NCI-H526 (cell line): ENCODE data around the gene TPRX2.
"Not testable (repeated sequence)": the region's sequence is repeated elsewhere in the genome, so short reads cannot be mapped to it uniquely, and the experiment has no call there.

ENCODE experiments used
- DNase-seq, 2 experiments: peaks; one replicate each; lab custom pipeline; 2025; lab: John Stamatoyannopoulos, UW

The TPRX2 gene

DNA sequence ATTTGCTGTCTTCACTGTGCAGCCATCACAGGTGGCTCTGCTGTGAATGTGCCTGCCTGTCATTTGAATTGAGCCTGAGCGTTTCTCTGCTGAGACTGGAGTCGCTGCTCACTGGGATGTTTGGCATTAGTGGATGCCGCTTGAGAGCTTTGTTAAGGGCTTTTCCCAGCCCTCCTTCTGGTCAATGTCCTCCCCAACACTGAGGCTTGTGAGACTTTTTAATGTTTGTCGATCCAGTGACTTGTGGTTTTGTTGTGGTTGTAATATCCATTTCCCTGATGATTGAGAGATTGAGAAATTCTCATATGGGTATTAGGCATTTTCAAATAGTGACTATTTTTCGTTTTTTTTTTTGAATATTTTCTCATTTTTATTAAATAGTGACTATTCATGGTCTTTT, 2.6 kb downstream of the TPRX2 start:
- no peak for DNase-seq

DNA sequence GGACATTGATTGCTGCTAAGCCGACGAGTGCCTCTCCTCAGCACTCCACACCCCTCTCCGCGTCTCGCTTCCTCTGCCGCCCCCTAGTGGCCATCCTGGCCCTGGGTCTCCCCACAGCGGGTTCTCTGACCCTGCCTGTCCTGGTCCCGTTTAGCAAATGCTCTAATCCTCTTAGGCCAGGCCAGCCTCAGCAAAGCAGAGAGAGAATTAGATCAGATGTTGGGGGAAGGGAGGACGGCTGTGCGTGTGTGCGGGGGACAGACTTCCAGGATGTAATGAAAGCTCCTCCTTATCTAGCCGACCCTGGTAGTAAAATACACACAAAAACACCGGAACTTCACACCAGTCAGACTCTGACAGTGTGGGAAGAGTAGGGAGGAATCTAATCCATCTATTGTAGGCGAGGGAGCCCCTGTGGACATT, 4.5 kb downstream of the TPRX2 start:
- DNase-seq = peak; percentile 28 to 83

DNA sequence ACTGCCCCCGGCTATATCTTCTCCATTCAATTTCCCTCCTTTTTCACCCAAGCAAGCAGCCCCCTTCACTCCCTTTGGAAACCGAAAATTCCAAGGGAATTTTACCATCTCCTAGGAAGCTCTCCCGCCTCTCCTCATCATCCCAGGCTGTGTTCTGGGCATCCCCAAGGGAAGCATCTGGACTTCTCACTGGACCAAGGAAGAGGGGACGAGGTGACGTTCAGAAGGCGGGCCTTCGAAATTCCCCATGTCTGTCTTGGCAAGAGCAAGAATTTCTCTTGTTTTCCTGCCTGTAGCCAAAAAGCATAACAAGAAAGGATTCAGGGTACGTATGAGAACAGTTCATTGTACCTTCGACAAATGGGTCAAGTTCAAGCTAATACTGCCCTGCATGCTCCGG, 6.1 kb downstream of the TPRX2 start:
- DNase-seq = no peak

DNA sequence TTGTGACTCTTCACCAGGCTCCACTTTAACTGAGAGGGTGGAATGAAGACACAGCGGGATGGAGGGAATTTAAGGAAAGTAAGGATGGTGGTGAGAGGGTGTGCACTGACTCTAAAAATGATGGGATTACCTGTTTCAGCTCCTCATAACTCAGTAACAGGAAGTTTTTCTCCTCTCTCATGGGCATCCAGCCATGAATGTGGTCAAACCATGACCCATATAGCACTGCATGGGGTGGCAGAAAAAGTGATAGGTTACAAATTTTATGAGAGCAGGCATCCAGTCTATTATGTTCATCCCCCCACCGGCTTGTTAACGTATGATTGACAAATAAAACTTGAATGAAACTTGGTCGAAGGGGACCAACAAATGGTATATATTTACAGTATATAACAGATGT, 19.9 kb downstream of the TPRX2 start:
- no peak for DNase-seq

DNA sequence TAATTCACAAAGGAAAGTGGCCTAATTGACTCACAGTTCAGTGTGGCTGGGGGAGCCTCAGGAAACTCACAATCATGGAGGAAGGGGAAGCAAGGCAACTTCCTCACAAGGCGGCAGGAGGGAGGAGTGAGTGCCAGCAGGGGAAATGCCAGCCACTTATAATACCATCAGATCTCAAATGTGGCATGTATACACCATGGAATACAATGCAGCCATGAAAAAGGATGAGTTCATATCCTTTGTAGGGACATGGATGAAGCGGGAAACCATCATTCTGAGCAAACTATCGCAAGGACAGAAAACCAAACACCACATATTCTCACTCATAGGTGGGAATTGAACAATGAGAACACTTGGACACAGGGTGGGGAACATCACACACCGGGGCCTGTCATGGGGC, 20.4 kb downstream of the TPRX2 start:
- not testable (repeated sequence) for DNase-seq

DNA sequence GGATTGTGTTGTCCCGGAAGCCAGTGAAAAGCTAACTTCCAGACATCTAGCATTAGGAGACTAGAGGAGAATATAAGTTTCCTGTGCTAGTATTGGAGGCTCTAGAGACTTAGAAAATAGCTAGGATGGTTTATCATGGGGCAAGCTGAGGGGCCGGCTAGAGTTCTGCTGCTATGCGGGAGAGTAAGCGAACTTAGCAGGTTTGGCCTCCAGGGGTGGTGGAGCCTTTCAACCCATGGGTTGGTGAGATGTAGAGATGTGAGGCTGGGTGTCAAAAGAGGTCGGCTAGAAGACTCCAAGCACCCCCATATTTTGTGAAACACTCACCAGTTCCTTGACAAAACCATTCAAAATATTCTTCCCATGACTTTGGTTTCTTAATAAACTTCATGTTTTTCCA, 22.7 kb downstream of the TPRX2 start:
- DNase-seq = no peak

DNA sequence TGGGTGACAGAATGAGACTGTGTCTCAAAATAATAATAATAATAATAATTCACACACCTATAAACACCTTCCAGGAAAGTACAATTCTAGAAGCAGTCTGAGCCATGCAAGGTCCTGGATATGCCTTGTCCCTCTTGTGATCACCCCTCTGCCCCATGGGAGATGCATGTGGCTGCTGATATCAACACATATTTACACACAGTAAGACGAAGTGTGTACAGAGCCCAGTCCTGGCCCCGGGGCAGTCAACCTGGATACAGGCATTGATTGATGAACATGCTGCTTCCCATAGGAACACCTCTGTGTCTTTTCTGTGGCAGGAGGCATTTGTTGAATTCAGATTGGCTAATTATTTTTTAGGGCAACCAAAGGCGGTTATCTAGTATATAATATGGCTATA, 23.9 kb downstream of the TPRX2 start:
- no peak for DNase-seq

DNA sequence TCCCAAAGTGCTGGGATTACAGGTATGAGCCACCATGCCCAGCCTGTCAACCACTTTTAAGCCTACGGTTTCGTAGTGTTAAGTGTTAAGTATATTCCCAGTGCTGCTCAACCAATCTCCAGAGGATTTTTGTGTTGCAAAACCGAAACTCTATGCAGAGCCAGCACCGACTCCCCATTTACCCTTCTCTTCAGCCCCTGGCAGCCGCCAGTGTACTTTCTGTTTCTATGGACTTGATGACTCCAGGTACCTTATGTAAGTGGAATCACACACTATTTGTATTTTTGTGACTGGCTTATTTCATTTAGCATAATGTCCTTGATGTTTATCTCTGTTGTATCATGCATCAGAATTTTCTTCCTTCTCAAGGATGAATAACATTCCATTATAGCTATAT, 26.0 kb downstream of the TPRX2 start:
- no peak for DNase-seq

DNA sequence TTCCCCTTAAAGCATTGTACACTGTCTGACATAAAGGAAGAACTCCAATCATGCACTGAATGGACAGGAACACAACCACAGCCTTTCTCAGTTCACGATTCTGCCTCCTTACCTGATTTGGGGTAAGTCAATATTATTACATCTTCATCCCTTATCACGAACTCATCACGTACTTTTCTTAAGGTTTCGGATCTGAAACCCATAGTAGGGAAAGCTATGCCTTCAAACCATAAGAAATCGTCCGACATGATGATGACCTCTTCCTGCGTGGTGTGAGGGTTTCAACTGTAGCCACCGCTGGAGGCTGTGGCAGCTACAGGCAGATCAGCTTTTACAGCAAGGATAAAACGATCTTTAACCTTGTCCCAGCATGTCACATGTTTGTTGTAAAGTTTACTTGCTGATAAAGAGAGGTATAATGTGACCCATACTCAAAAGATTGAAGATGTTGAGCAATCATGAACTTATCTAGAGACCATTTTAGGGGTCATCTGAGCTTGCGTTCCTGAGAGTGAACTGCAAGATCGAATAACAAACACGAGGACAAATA, 27.1 kb downstream of the TPRX2 start, which contains the start of gene SULT2A1:
SULT2A1 (minus strand) TSS at position 306 of the 550 bp plus-strand sequence; CDS start at position 248, 58 bp downstream.
- DNase-seq = no peak

DNA sequence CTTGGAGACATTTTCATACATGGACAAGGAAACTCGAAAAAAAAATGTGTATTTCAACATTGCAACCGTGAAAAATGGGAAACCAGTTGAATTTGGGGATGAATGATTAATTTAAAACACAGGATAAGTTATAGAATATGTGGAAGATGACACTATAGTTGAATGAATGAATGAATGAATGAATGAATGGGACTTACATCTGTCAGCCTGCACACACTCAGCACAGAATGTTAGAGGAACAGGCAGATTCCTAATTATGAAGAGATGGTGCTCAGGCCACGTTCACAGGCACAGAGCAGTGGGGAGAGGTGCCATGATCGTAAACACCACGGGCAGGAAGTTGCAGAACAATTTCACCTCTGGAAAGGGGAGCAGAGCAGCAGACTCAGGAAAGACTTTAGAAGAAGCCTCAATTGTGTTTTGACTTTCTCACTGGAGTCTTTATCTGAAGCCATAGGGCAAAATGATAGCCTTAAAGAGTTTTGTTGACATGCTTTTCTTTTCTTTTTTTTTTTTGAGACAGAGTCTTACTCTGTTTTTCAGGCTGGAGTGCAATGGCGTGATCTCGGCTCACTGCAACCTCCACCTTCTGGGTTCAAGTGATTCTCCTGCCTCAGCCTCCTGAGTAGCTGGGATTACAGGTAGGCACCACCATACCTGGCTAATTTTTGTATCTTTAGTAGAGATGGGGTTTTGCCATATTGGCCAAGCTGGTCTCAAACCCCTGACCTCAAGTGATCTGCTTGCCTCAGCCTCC, 32.0 kb downstream of the TPRX2 start:
- no peak for DNase-seq

DNA sequence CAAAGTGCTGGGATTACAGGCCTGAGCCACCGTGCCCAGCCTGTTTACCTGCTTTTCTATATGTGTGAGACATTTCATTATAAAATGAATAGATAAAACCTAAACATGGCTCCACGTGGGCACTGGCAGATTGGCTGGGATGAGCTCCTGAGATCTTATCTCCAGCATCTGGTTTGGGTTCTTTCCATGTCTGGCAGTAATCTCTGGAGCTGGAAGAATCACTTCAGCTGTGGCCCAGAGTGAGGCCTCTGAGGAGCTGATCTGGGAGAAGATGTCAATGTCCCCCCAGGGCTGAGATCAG, 32.5 kb downstream of the TPRX2 start:
- no peak for DNase-seq

DNA sequence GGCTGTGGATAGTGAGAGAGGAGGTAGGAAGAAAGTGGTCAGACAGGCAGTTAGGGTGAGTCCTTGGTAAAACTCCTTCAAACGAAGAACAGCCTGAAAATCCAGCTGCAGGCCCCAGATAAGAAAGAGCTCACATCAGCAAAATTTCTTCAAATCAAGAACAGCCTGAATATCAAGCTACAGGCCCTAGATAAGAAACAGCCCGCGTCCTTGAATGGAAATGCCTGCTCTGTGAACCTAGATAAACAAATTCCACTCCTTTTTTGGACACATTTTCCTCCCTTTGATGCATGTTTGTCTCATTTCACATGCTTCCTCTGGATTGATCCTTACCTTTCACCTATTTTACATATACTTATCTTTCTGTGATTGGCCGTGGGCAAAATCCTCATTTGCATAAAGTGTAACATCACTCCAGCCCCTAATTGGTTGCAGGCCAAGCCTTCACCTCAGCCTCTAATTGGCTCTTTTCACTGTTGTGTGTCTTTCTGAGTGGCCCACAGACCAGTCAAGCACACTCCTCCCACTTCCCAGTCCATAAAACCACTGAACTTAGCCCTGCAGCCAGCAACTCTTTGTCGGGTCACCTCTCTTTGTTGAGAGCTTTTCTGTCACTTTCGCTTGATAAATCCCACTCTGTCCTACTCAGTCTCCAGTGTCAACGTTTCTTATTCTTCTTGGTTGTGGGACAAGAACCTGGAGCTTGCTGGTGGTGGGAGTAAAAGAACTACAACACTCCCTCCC, 33.1 kb downstream of the TPRX2 start:
- no peak for DNase-seq

DNA sequence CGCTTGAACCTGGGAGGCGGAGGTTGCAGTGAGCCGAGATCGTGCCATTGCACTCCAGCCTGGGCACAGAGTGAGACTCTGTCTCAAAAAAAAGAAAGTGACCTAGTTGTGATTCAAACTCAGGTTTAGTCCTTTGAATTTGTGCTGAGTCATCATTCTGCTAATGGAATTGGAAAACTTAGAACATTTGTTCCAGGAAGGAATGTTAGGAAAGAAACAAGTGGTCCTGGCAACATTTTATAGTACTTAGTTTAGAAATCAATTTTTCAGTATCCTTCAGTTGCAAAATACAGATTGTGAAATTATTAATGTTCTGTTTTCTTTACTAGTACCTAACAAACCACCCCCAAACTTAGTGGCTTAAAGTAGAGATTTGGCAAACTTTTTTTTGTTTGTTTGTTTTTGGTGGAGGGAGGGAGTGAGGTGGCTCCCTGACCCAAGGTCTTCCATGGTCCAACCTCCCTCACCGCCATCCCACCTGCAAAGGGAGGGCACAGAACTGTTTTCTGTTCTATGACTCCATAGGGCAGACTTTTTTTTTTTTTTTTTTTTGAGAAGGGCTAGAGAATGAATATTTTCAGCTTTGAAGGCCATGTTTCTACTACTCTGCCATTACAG, 36.2 kb downstream of the TPRX2 start:
- DNase-seq = no peak

DNA sequence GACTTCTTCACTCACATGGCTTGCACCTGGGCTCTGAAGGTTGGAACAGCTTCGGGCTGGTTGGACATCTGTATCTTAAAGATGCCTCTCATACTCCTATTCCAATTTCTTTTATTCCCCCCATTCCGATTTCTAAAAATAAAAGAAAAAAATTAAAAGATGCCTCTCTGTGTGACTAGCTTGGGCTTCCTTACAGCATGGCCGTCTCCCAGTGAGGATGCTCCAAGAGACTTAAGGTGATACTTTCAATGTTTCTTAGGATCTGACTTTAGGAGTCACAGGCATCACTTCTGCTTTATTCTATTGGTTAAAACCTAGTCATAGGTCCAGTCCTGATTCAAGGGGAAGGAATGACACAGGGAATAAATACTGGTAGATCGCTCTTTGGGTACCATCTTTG, 37.0 kb downstream of the TPRX2 start:
- DNase-seq = no peak

DNA sequence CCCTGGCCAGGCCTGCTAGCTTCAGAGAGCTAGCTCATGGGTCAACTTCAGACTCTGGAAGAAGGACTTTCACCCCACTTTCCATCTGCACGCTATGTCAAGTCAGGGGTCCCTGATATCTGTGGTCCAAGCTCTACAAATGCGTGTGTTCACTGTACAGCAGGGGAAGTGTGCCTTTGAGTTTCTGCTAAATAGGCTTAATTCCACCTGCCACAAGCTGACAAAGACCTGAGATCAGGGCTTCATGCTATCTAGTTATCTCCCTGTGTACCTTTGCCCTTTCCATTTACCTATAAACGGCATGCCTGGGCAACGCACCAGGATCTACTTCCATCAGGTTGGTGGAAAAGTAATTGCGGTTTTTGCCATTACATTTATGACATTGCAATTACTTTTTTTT, 37.7 kb downstream of the TPRX2 start:
- no peak for DNase-seq

DNA sequence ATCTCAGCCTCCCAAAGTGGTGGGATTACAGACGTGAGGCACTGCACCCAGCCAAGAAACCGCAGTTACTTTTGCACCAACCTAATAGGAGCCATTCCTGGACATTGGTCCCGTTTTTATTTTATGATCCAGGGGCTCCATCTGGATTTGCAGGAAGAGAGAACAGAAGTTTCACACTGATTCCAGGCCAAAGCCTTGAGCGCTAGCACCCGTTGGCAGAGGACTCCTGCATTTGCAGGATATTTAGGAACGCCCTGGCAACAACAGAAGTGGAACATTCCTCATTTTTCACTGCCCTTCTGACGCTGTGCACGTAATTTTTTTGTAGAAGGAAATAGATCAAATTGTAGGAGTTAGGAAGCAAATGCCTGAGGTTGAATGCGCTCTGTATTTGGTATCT, 38.8 kb downstream of the TPRX2 start:
- DNase-seq = no peak

DNA sequence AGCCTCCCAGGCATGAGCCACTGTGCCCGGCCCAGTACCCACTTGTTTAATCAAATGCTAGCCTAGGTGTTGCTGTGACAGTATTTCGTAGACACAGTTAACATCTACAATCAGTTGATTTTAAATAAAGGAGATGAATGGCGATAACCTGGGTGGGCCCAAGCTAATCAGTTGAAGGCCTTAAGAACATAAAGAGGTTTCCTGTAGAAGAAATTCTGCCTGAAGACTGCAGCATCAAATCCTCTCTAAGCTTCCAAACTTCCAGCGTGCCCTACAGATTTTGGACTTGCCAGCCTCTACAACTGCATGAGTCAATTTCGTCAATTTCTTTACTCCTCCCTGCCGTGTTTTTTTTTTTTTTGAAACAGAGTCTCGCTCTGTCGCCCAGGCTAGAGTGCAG, 40.3 kb downstream of the TPRX2 start:
- DNase-seq = no peak

DNA sequence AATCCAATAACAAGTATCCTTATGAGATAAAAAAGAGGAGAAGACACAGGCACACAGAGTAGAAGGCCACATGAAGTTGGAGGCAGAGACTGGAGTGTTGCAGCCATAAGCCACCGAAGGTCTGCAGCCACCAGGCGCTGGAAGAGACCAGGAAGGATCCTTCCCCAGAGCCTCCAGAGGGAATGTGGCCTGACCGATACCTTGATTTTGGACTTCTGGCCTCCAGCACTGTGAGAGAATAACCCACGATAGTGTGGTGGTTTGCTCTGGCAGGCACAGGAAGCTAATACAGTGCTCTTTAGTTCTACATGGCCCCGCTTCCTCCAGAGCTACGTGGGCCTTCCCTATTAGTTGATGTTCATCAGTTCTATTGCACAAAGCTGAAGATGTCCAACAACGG, 42.3 kb downstream of the TPRX2 start:
- no peak for DNase-seq

DNA sequence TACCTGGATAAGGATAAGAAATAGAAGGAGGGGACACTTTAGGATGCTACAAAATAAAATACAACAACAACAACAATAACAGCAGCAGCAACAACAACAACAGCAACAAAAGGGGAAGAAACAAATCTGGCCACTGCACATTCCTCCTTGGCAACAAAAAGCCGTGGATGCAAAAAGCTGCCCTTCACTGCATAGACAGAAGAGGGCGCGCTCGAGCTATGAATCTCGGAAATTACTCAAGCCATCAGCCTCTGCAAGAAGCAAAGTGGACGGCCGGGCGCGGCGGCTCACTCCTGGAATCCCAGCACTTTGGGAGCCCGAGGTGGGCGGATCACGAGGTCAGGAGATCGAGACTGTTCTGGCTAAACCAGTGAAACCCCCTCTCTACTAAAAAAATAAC, 50.3 kb downstream of the TPRX2 start:
- not testable (repeated sequence) for DNase-seq

DNA sequence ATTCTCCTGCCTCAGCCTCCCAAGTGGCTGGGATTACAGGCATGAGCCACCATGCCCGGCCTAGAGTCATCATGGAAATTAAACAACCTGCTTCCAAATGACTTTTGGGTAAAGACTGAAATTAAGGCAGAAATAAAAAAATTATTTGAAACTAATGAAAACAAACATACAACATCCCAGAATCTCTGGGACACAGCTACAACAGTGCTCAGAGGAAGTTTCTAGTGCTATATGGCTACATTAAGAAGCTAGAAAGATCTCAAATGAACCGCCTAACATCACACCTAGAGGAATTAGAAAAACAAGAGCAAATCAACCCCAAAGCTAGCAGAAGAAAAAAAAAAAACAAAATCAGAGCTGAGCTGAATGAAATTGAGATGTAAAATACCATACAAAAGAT, 51.2 kb downstream of the TPRX2 start:
- DNase-seq = not testable (repeated sequence)
